WTC11 (cell line): ENCODE measurements around the gene PTPRN. TPM values are rescaled to one million over a fixed set of nuclear protein-coding genes. Genes with fewer than 3 reads are reported as not detected.
A peak's percentile ranks its signal among the peaks of the same experiment; 100 is the strongest.

Source experiments
- ATAC-seq: fragments of 200-7000 bp; cut with Tn5 transposase; 2 replicates; pipeline ENCODE4 v1.10.0; 2021; ENCODE audit warnings: mild to moderate bottlenecking, moderate library complexity
- CTCF ChIA-PET: fragments of 300-600 bp; sonication (Branson Sonifier 250); formaldehyde crosslinking; loops from one replicate; lab custom pipeline; 2021; ENCODE audit warnings: antibody characterized with exemption; lab: Charles Lee
- POLR2A ChIA-PET: fragments of 350-600 bp; sonication (Branson Sonifier 250); formaldehyde crosslinking; loops from one replicate; lab custom pipeline; 2021; ENCODE audit warnings: antibody characterized with exemption; lab: Charles Lee
- DNase-seq: peaks from one replicate; pipeline ENCODE4 v3.0.0; 2021; ENCODE audit warnings: low spot score
- H3K27ac Mint-ChIP-seq: 2 replicates; pipeline ENCODE4 v1.8.0; 2021; ENCODE audit warnings: mixed read lengths
- H3K27me3 Mint-ChIP-seq: 2 replicates; pipeline ENCODE4 v1.8.0; 2021; ENCODE audit warnings: low read depth, mild to moderate bottlenecking, moderate library complexity, mixed read lengths
- H3K36me3 Mint-ChIP-seq: 2 replicates; pipeline ENCODE4 v1.8.0; 2021; ENCODE audit warnings: mixed read lengths
- H3K4me1 Mint-ChIP-seq: 2 replicates; pipeline ENCODE4 v1.8.0; 2022; ENCODE audit warnings: mixed read lengths
- H3K4me3 Mint-ChIP-seq: 2 replicates; pipeline ENCODE4 v1.8.0; 2021; ENCODE audit warnings: mild to moderate bottlenecking, moderate library complexity, mixed read lengths
- H3K9me3 Mint-ChIP-seq: 2 replicates; pipeline ENCODE4 v1.8.0; 2021; ENCODE audit warnings: mixed read lengths
- ATF2 ChIP-seq: sonication (generic); formaldehyde crosslinking; IDR thresholded peaks from 2 replicates; pipeline ENCODE4 v1.8.1; 2022; ENCODE audit warnings: low read depth, missing genetic modification reagents, borderline replicate concordance
- ATF6 ChIP-seq: sonication (generic); formaldehyde crosslinking; IDR thresholded peaks from 2 replicates; pipeline ENCODE4 v1.8.1; 2023; ENCODE audit warnings: mild to moderate bottlenecking, missing genetic modification reagents
- CTCF ChIP-seq: fragments of 200-600 bp; IDR thresholded peaks from 2 replicates; pipeline ENCODE4 v1.8.0; 2022; ENCODE audit warnings: antibody characterized with exemption
- E2F1 ChIP-seq: sonication (generic); formaldehyde crosslinking; IDR thresholded peaks from 2 replicates; pipeline ENCODE4 v1.8.0; 2022; ENCODE audit warnings: mild to moderate bottlenecking, missing genetic modification reagents
- E2F4 ChIP-seq: sonication (generic); formaldehyde crosslinking; IDR thresholded peaks from 2 replicates; pipeline ENCODE4 v1.8.1; 2022; ENCODE audit warnings: low read depth, mild to moderate bottlenecking, moderate library complexity, missing genetic modification reagents, borderline replicate concordance
- ESRRA ChIP-seq: sonication (generic); formaldehyde crosslinking; IDR thresholded peaks from 2 replicates; pipeline ENCODE4 v1.8.1; 2022; ENCODE audit warnings: mild to moderate bottlenecking, missing genetic modification reagents, borderline replicate concordance
- GABPB1 ChIP-seq: sonication (generic); formaldehyde crosslinking; IDR thresholded peaks from 2 replicates; pipeline ENCODE4 v1.8.1; 2023; ENCODE audit warnings: mild to moderate bottlenecking, missing genetic modification reagents
- HMGA2 ChIP-seq: fragments of 250-450 bp; sonication (Bioruptor Pico); IDR thresholded peaks from 2 replicates; pipeline ENCODE4 v1.4.0; 2021; ENCODE audit warnings: mild to moderate bottlenecking, moderate library complexity
- IRF2 ChIP-seq: sonication (generic); formaldehyde crosslinking; IDR thresholded peaks from 2 replicates; pipeline ENCODE4 v1.8.0; 2022; ENCODE audit warnings: low read depth, missing genetic modification reagents, borderline replicate concordance
- MAX ChIP-seq: sonication (generic); formaldehyde crosslinking; IDR thresholded peaks from 2 replicates; pipeline ENCODE4 v1.8.0; 2022; ENCODE audit warnings: mild to moderate bottlenecking, missing genetic modification reagents
- MXD4 ChIP-seq: fragments of 250-450 bp; sonication (Bioruptor Pico); IDR thresholded peaks from 2 replicates; pipeline ENCODE4 v1.8.0; 2021; ENCODE audit warnings: mild to moderate bottlenecking, moderate library complexity, borderline replicate concordance
- NR1H2 ChIP-seq: sonication (generic); formaldehyde crosslinking; IDR thresholded peaks from 2 replicates; pipeline ENCODE4 v1.9.0; 2021; ENCODE audit warnings: mild to moderate bottlenecking, moderate library complexity, missing genetic modification reagents
- NR2C2 ChIP-seq: sonication (generic); formaldehyde crosslinking; IDR thresholded peaks from 2 replicates; pipeline ENCODE4 v1.8.0; 2022; ENCODE audit warnings: mild to moderate bottlenecking, missing genetic modification reagents
- TCF7 ChIP-seq: sonication (generic); formaldehyde crosslinking; IDR thresholded peaks from 2 replicates; pipeline ENCODE4 v1.8.0; 2022; ENCODE audit warnings: mild to moderate bottlenecking, low read depth, missing genetic modification reagents, moderate library complexity
- USF1 ChIP-seq: sonication (generic); formaldehyde crosslinking; IDR thresholded peaks from 2 replicates; pipeline ENCODE4 v1.8.0; 2022; ENCODE audit warnings: mild to moderate bottlenecking, missing genetic modification reagents
- ZMAT4 ChIP-seq: fragments of 250-450 bp; sonication (Bioruptor Pico); IDR thresholded peaks from 2 replicates; pipeline ENCODE4 v1.9.0; 2021; ENCODE audit warnings: mild to moderate bottlenecking
- ZNF416 ChIP-seq: fragments of 250-450 bp; sonication (Bioruptor Pico); IDR thresholded peaks from 2 replicates; pipeline ENCODE4 v1.9.0; 2021; ENCODE audit warnings: mild to moderate bottlenecking, inconsistent platforms
- ZSCAN18 ChIP-seq: fragments of 250-450 bp; sonication (Bioruptor Pico); IDR thresholded peaks from 2 replicates; pipeline ENCODE4 v2.1.2; 2022; ENCODE audit warnings: mild to moderate bottlenecking, moderate library complexity
- total RNA-seq: library from RNA; stranded (reverse); gene quantifications from 3 replicates; pipeline ENCODE4 v1.2.3, GENCODE V29; 2021

PTPRN gene
- total RNA-seq, 1 experiment from 2014 or later: 3.8 TPM

GRCh38 chr2:219249203-219249980 is 59.8 kb downstream of the PTPRN start:
- no peak for DNase-seq
- Mint-ChIP-seq H3K27me3 (peaks cover 31% of the 10 kb centered on the region), H3K4me3 (no peak overlapping the region), H3K9me3 (no peaks in the 10 kb centered on the region), H3K36me3 (peaks cover 19% of the 10 kb centered on the region; the same call in 1 of the 2 replicates), H3K4me1 (peaks cover 31% of the 10 kb centered on the region), H3K27ac (peak overlapping the region; percentile 76; the same call in 1 of the 2 replicates)
- ATAC-seq: no peak
- CTCF ChIA-PET: interaction anchor here (0.6 to 3.0 kb wide), 11 partner anchors 13 to 246 kb away, joined by 3 to 25 read pairs (median 3); partner anchors contain the start of genes ANKZF1, ATG9A and DNAJB2
- POLR2A ChIA-PET: interaction anchor here (1.1 to 2.3 kb wide), 4 partner anchors 25 to 296 kb away, joined by 3 to 11 read pairs (median 5); partner anchors contain the start of gene ABCB6
- TF ChIP-seq GABPB1 (peak; percentile 43; the same call in 1 of the 2 replicates), ZNF416 (CRISPR knock-in tag) (no peak), MXD4 (CRISPR knock-in tag) (no peak)

GRCh38 chr2:219248845-219249202 is 60.4 kb downstream of the PTPRN start:
- ChIA-PET POLR2A (interaction anchor here (1.2 to 2.3 kb wide), 2 partner anchors 30 to 295 kb away, joined by 7 to 11 read pairs; partner anchors contain the start of gene ABCB6), CTCF (interaction anchor here (0.6 to 3.0 kb wide), 10 partner anchors 13 to 247 kb away, joined by 3 to 25 read pairs (median 4); partner anchors contain the start of genes ANKZF1, ATG9A and DNAJB2)
- no peaks in the 10 kb centered on the region for H3K9me3 Mint-ChIP-seq

More at GRCh38 chr2:219248845-219249202, 60.4 kb downstream of the PTPRN start:
- TF ChIP-seq NR1H2 (CRISPR knock-in tag) (no peak), ZSCAN18 (CRISPR knock-in tag) (no peak), HMGA2 (CRISPR knock-in tag) (no peak), ZMAT4 (no peak), ATF2 (CRISPR knock-in tag) (no peak), E2F1 (CRISPR knock-in tag) (no peak), IRF2 (no peak), CTCF (no peak), TCF7 (no peak), ATF6 (CRISPR knock-in tag) (no peak), ESRRA (CRISPR knock-in tag) (no peak), USF1 (CRISPR knock-in tag) (no peak), MAX (CRISPR knock-in tag) (no peak), E2F4 (CRISPR knock-in tag) (no peak), NR2C2 (no peak)
- TF ChIP-seq, all 79 proteins: peak for 0
- ATAC-seq (no peak), DNase-seq (no peak)
- peaks cover 19% of the 10 kb centered on the region; the same call in 1 of the 2 replicates for H3K36me3 Mint-ChIP-seq
- peak overlapping the region; percentile 62; the same call in 1 of the 2 replicates for H3K27ac Mint-ChIP-seq
- no peak overlapping the region for H3K4me3 Mint-ChIP-seq
- peaks cover 31% of the 10 kb centered on the region for H3K4me1 Mint-ChIP-seq
- H3K27me3 Mint-ChIP-seq: peaks cover 25% of the 10 kb centered on the region
